ENCODE measurements around the gene KCNIP2.

GRCh38 chr10:101783736-101784118 lies 59.9 kb downstream of the KCNIP2 start:
- TF ChIP-seq POLR2A (IDR thresholded peaks at IDR 0.05; ENCODE audit: low read depth, low read length) (no peak), CTCF (IDR thresholded peaks at IDR 0.05; ENCODE audit: extremely low read depth in 1 of 2, insufficient read depth in 1 of 2, low read depth in 1 of 2, low read length in 2 of 2) (no peak), POLR2AphosphoS5 (IDR thresholded peaks at IDR 0.05; ENCODE audit: insufficient read depth, low read depth, low read length) (no peak), JUN (IDR thresholded peaks at IDR 0.05; ENCODE audit: borderline replicate concordance, insufficient read depth, insufficient read length, low read depth) (no peak)

Data from endothelial cell of umbilical vein (primary cell).